ENCODE results near the gene PLB1.
"Not testable (repeated sequence)": the region's sequence is repeated elsewhere in the genome, so short reads cannot be mapped to it uniquely, and the experiment has no call there.

Gene PLB1

GRCh38 chr2:28648671-28649395 is 153.0 kb downstream of the PLB1 start:
- no peak for DNase-seq (ENCODE audit: low read depth)

- DNase-seq (ENCODE audit: low read depth): peak; percentile 10
Observed at GRCh38 chr2:28649481-28650265, 153.8 kb downstream of the PLB1 start.

GRCh38 chr2:28650266-28650584 is 154.4 kb downstream of the PLB1 start:
- DNase-seq (ENCODE audit: low read depth): no peak

- DNase-seq (ENCODE audit: low read depth): no peak
Observed at GRCh38 chr2:28652217-28652616, 156.4 kb downstream of the PLB1 start.

GRCh38 chr2:28653892-28654662 is 158.2 kb downstream of the PLB1 start:
- DNase-seq (ENCODE audit: low read depth): no peak

- DNase-seq (ENCODE audit: low read depth): no peak
Observed at GRCh38 chr2:28654663-28655320, 158.9 kb downstream of the PLB1 start.

GRCh38 chr2:28656937-28657615 is 161.2 kb downstream of the PLB1 start:
- no peak for DNase-seq (ENCODE audit: low read depth)

- no peak for DNase-seq (ENCODE audit: low read depth)
Observed at GRCh38 chr2:28658369-28658768, 162.5 kb downstream of the PLB1 start.

GRCh38 chr2:28659127-28659526 is 163.3 kb downstream of the PLB1 start:
- DNase-seq (ENCODE audit: low read depth): no peak

GRCh38 chr2:28661589-28662001 is 165.7 kb downstream of the PLB1 start:
- DNase-seq (ENCODE audit: low read depth): no peak

GRCh38 chr2:28662044-28662443 is 166.2 kb downstream of the PLB1 start:
- DNase-seq (ENCODE audit: low read depth): no peak

- DNase-seq (ENCODE audit: low read depth): no peak
Observed at GRCh38 chr2:28662468-28663181, 166.8 kb downstream of the PLB1 start.

GRCh38 chr2:28663359-28663758 is 167.5 kb downstream of the PLB1 start:
- no peak for DNase-seq (ENCODE audit: low read depth)

GRCh38 chr2:28664120-28664842 is 168.4 kb downstream of the PLB1 start:
- DNase-seq (ENCODE audit: low read depth): no peak

GRCh38 chr2:28665041-28665704 is 169.3 kb downstream of the PLB1 start:
- DNase-seq (ENCODE audit: low read depth): no peak

GRCh38 chr2:28665811-28666377 is 170.0 kb downstream of the PLB1 start:
- DNase-seq (ENCODE audit: low read depth): not testable (repeated sequence)

GRCh38 chr2:28666496-28667184 is 170.8 kb downstream of the PLB1 start:
- no peak for DNase-seq (ENCODE audit: low read depth)

GRCh38 chr2:28667261-28667660 is 171.4 kb downstream of the PLB1 start:
- no peak for DNase-seq (ENCODE audit: low read depth)

All from activated gamma-delta T cell treated with anti-CD3 and anti-CD28 coated beads, Interleukin-2, amount 50 U/mL, for 16 hours (primary cell).